BLaER1 treated with 17β-estradiol and CSF1 and Interleukin-3, amounts not matched to agents 10 nM and 100 nM (cell line): ENCODE measurements around the gene SOX21.
"Not testable (repeated sequence)": the region's sequence is repeated elsewhere in the genome, so short reads cannot be mapped to it uniquely, and the experiment has no call there.

ENCODE experiments used
- H3K27ac ChIP-seq, 11 experiments: shearing (Covaris generic); formaldehyde crosslinking; 2 replicates each; pipeline ENCODE4 v1.8.1; 2022
- H3K27me3 ChIP-seq, 11 experiments: shearing (Covaris generic); formaldehyde crosslinking; 2 replicates each; pipeline ENCODE4 v1.8.1; 2022
- H3K36me3 ChIP-seq, 11 experiments: shearing (Covaris generic); formaldehyde crosslinking; 2 replicates each; pipeline ENCODE4 v1.8.1; 2022
- H3K4me1 ChIP-seq, 10 experiments: shearing (Covaris generic); formaldehyde crosslinking; 2 replicates each; pipeline ENCODE4 v1.8.1; 2022
- H3K4me2 ChIP-seq, 11 experiments: shearing (Covaris generic); formaldehyde crosslinking; 2 replicates each; pipeline ENCODE4 v1.8.1; 2022
- H3K4me3 ChIP-seq, 10 experiments: shearing (Covaris generic); formaldehyde crosslinking; 2 replicates each; pipeline ENCODE4 v1.8.1; 2022
- H3K9ac ChIP-seq, 11 experiments: shearing (Covaris generic); formaldehyde crosslinking; 2 replicates each; pipeline ENCODE4 v1.8.1; 2022
- H3K9me3 ChIP-seq, 11 experiments: shearing (Covaris generic); formaldehyde crosslinking; replicated peaks in 1 of 11; 2 replicates each; pipeline ENCODE4 v1.8.1; 2022
- H4K20me1 ChIP-seq, 11 experiments: shearing (Covaris generic); formaldehyde crosslinking; 2 replicates each; pipeline ENCODE4 v1.8.1; 2022
- Cebpa-rat ChIP-seq, 11 experiments: shearing (Covaris generic); IDR thresholded peaks; 2 replicates each; pipeline ENCODE4 v1.8.1; 2022

SOX21 gene

DNA sequence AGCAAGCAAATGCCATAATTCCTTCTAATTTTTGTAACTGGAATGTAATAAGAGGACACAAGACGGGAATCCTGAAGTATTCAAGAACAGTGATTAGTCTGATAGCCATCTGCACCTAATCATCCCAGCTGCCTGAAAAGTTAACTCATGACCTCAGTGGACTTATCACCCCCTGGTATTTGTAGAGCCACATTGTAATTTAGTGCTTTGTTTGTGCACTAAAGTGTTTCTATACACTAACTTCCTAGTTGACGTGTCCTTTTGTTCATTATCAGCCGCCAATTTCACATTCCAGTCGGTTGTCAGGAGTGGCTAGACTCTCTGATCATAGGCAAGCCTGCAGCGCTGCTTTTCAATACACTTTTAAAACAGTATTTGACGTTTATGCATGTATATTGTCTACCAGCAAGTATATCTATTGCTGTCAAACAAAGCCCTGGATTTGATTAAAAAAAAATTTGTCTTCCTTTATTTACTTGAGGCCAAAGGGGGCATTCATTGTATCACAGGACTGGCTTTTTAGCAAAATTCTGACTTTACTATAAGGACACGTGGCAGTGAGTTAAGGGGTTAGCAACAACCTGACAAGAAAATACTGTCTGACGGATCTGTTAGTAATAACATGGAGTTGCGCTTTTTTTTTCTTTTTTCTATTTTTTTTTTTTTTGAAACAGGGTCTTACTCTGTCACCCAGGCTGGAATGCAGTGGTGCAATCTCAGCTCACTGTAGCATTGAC is 10.4 kb upstream of the SOX21 start:
- H3K4me2 ChIP-seq: no peak overlapping the region
- H3K9ac ChIP-seq: no peak overlapping the region
- peaks cover 0 to 3% (median 0%) of the 10 kb centered on the region in 11 experiments; a peak in 5 of 22 replicates for H3K27me3 ChIP-seq
- no peaks in the 10 kb centered on the region for H4K20me1 ChIP-seq
- no peak for TF ChIP-seq Cebpa-rat (IDR thresholded peaks at IDR 0.05)
- H3K9me3 ChIP-seq: peaks cover 7 to 16% (median 12%) of the 10 kb centered on the region in 11 experiments; a peak in 18 of 22 replicates
- H3K27ac ChIP-seq: no peak overlapping the region
- H3K4me3 ChIP-seq: no peak overlapping the region
- H3K36me3 ChIP-seq: no peaks in the 10 kb centered on the region
- no peaks in the 10 kb centered on the region for H3K4me1 ChIP-seq

DNA sequence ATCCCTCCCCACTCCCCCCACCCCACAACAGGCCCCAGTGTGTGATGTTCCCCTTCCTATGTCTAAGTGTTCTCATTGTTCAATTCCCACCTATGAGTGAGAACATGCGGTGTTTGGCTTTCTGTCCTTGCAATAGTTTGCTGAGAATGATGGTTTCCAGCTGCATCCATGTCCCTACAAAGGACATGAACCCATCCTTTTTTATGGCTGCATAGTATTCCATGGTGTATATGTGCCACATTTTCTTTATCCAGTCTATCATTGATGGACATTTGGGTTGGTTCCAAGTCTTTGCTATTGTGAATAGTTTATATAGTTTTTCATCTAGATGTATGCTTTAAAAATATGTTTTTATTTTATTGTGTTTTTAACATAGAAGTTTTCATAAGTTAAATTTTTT is 6.4 kb upstream of the SOX21 start:
- peaks cover 30 to 44% (median 38%) of the 10 kb centered on the region in 11 experiments for H3K27me3 ChIP-seq
- not testable (repeated sequence) for H3K4me1 ChIP-seq, H3K9me3 ChIP-seq, H3K4me2 ChIP-seq, H3K27ac ChIP-seq, H3K4me3 ChIP-seq, H4K20me1 ChIP-seq, H3K36me3 ChIP-seq, H3K9ac ChIP-seq

DNA sequence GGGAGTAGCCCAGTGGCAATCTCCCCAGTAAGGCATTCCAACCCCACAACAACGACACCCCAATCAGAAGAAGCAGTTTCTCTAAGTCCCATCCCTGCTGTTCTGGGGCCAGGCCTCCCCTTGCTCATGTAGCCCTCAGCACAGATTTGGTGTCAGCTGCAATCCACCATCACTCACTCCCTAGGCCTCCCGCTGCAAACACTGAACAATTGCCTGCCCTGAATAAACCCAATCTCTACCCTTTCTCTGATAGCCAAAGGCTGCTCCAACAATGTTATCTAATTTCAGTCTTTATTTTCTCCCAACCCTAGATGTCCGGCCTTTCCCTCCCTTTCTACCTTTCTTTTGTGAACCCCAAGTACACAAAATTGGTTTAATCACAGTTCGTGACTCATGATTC is 5.6 kb upstream of the SOX21 start:
- peaks cover 37 to 52% (median 45%) of the 10 kb centered on the region in 11 experiments for H3K27me3 ChIP-seq
- no peak for TF ChIP-seq Cebpa-rat (IDR thresholded peaks at IDR 0.05)

DNA sequence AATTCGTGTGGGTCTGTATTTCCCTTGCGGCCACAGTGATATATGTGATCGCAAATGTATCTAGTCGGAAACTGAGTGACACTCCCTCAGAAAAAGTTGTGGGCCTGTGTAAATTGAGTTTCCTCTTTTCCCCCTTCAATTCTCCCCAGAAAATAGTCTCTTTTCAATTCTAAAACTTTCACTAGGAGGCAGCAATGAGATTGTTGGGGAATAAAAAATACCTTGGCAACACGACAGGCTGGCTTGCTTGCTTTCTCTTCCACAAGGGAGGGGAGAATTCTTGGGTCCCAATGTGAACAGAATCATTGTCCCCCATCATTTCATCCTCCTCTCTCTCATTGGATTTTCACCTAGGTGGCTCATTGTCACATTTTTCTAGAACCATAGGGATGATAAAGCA is 3.7 kb upstream of the SOX21 start:
- no peak overlapping the region for H3K4me2 ChIP-seq
- no peaks in the 10 kb centered on the region for H3K36me3 ChIP-seq
- peaks cover 56 to 71% (median 64%) of the 10 kb centered on the region in 11 experiments for H3K27me3 ChIP-seq
- H3K4me1 ChIP-seq: peaks cover 0 to 7% (median 0%) of the 10 kb centered on the region in 10 experiments; a peak in 2 of 20 replicates
- H3K9ac ChIP-seq: no peak overlapping the region
- no peak overlapping the region for H3K27ac ChIP-seq
- H3K9me3 ChIP-seq: peaks cover 21 to 23% (median 22%) of the 10 kb centered on the region in 11 experiments
- no peak for TF ChIP-seq Cebpa-rat (IDR thresholded peaks at IDR 0.05)
- H3K4me3 ChIP-seq: no peak overlapping the region
- H4K20me1 ChIP-seq: peaks cover 0 to 7% (median 0%) of the 10 kb centered on the region in 11 experiments; a peak in 7 of 22 replicates

More for the DNA sequence above, 5.6 kb upstream of the SOX21 start:
- H3K9me3 ChIP-seq: peaks cover 2 to 4% (median 3%) of the 10 kb centered on the region in 11 experiments; a peak in 19 of 22 replicates
- H3K27ac ChIP-seq: no peak overlapping the region
- H3K4me3 ChIP-seq: no peak overlapping the region
- H3K9ac ChIP-seq: no peak overlapping the region
- H3K36me3 ChIP-seq: no peaks in the 10 kb centered on the region
- H4K20me1 ChIP-seq: peaks cover 0 to 4% (median 0%) of the 10 kb centered on the region in 11 experiments; a peak in 7 of 22 replicates
- peaks cover 0 to 4% (median 0%) of the 10 kb centered on the region in 10 experiments; a peak in 2 of 20 replicates for H3K4me1 ChIP-seq
- H3K4me2 ChIP-seq: no peak overlapping the region

DNA sequence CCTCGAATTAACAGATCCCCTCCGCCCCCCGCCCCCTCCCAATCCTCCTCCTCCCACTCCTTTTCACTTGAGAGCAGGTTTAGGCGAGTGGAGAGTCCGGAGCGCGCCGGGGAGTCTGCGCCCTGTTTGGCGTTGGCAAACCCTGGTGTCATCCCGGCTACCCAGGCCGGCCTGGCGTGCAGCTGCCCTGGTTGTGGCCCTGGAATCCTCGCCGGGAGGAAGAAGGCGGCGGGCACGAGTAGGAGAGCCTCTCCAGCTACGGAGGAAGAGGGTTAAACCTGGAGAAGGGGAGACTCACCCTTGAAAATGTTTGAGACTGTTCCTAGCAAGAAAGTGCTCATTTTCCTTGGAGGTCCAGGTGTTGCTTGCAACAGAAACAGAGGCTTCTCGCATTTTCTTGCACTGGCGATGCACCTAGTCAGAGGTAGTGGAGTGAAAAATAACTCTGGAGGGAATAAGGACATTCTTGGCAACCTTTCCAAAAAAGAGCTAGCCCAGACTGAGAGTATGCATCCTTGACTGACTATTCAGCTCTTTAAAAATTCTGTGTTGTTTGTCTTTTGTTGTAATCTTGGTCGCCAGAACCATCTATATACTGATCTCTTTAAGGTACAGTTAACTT is 1.3 kb upstream of the SOX21 start:
- Histone ChIP-seq H4K20me1 (peaks cover 0 to 19% (median 4%) of the 10 kb centered on the region in 11 experiments; a peak in 7 of 22 replicates), H3K27ac (no peak overlapping the region), H3K4me2 (peak overlapping the region in 1 of 11 experiments; percentile 90; a peak in 1 of 22 replicates), H3K4me1 (peaks cover 0 to 7% (median 0%) of the 10 kb centered on the region in 10 experiments; a peak in 2 of 20 replicates), H3K4me3 (no peak overlapping the region), H3K9ac (no peak overlapping the region), H3K27me3 (peaks cover 79 to 94% (median 88%) of the 10 kb centered on the region in 11 experiments), H3K36me3 (no peaks in the 10 kb centered on the region), H3K9me3 (peaks cover 24 to 31% (median 26%) of the 10 kb centered on the region in 11 experiments)
- TF ChIP-seq Cebpa-rat (IDR thresholded peaks at IDR 0.05): no peak

DNA sequence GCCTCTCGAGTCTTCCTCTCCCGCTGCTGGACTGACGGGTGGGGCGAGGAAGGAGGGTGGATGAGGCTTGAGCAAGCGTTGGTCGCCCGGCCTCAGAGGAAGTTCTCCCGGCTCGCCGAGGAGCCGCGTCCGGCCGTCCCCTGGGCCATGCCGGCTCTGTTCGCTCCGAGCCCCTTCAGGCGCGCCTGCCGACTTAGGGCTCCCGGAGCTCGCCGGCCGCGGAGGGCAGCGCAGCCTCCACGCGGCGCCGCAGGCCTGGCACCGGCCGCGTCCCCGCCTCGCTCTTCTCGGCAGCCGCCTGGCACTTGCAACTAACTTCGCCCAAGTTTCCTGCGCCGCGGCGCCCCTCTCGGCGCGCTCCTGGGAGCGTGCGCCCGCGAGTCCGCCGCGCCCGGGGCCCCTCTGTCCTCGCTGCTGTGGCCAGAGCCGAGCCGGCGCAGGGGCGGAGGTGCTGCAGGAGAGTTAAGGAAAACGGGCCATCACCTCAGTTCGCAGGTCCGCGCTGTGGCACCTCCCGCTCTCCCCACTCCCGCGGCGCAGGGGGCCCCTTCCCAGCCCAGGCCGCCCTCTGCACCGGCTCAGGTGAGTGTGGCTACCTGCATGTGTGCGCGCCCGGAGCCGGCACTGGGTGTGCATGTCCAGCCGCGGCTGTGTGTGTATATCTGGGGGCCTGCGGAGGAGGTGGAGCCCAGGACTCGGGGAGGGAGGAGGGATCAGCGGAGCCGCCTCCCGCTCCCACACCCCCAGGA is 641 bp upstream of the SOX21 start:
- no peak overlapping the region for H3K27ac ChIP-seq
- peaks cover 86 to 100% (median 95%) of the 10 kb centered on the region in 11 experiments for H3K27me3 ChIP-seq
- H3K4me3 ChIP-seq: peak overlapping the region in 6 of 10 experiments; percentile 3 to 50 (median 42); a peak in 10 of 20 replicates
- H3K9me3 ChIP-seq: peaks cover 25 to 38% (median 32%) of the 10 kb centered on the region in 11 experiments
- H3K9ac ChIP-seq: no peak overlapping the region
- H4K20me1 ChIP-seq: peaks cover 0 to 26% (median 7%) of the 10 kb centered on the region in 11 experiments; a peak in 9 of 22 replicates
- H3K36me3 ChIP-seq: no peaks in the 10 kb centered on the region
- peak overlapping the region; percentile 21 to 90 (median 57); a peak in 19 of 22 replicates for H3K4me2 ChIP-seq
- H3K4me1 ChIP-seq: peaks cover 0 to 7% (median 0%) of the 10 kb centered on the region in 10 experiments; a peak in 2 of 20 replicates
- TF ChIP-seq Cebpa-rat (IDR thresholded peaks at IDR 0.05): no peak

DNA sequence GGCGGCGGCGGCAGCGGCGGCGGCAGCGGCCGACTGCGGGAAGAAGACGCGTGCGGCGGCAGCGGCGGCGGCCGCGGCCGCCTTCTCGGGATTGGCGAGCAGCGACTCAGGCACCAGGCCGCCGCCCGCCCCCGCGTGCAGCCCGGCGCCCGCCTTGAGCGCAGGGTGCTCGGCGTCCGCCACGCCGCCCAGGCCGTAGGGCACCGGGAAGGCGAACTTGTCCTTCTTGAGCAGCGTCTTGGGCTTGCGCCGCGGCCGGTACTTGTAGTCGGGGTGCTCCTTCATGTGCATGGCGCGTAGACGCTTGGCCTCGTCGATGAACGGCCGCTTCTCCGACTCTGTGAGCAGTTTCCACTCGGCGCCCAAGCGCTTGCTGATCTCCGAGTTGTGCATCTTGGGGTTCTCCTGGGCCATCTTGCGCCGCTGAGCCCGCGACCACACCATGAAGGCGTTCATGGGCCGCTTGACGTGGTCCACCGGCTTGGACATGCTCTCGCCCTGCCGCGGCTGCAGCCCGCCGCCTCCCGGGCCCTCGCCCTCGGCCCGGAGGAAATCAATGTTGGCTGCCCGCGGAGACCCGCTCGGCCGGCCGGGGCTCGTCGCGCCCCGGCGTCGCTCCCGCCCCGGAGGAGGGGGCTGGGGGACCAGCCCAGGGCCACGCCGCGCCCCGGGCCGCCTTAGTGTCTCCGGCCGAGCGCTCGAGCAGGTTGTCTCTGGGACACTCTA is 621 bp downstream of the SOX21 start:
- Histone ChIP-seq H3K27me3 (peaks cover 97 to 100% (median 100%) of the 10 kb centered on the region in 11 experiments), H3K4me3 (peak overlapping the region in 3 of 10 experiments; percentile 7 to 27 (median 17); a peak in 1 of 20 replicates)

More for the DNA sequence above, 621 bp downstream of the SOX21 start:
- H3K36me3 ChIP-seq: no peaks in the 10 kb centered on the region
- H3K4me1 ChIP-seq: peaks cover 0 to 7% (median 0%) of the 10 kb centered on the region in 10 experiments; a peak in 3 of 20 replicates
- H4K20me1 ChIP-seq: peaks cover 0 to 38% (median 17%) of the 10 kb centered on the region in 11 experiments; a peak in 13 of 22 replicates
- no peak overlapping the region for H3K9ac ChIP-seq
- no peak overlapping the region for H3K4me2 ChIP-seq
- no peak overlapping the region for H3K27ac ChIP-seq
- peaks cover 31 to 48% (median 41%) of the 10 kb centered on the region in 11 experiments for H3K9me3 ChIP-seq
- no peak for TF ChIP-seq Cebpa-rat (IDR thresholded peaks at IDR 0.05)
